Esophagus (tissue), 2 donors: ENCODE measurements around the gene ASIC3. TPM values are rescaled to one million over a fixed set of nuclear protein-coding genes. Genes with fewer than 3 reads are reported as not detected.
A peak's percentile ranks its signal among the peaks of the same experiment; 100 is the strongest.

ENCODE experiments used
- H3K27ac ChIP-seq, 2 donors: one replicate each; pipeline ENCODE4 v1.5.1; 2013; ENCODE audit warnings: low read depth in 2 of 2, mild to moderate bottlenecking in 2 of 2, inconsistent platforms in 1 of 2, low read length in 1 of 2, moderate library complexity in 1 of 2
- H3K27me3 ChIP-seq, 2 donors: one replicate each; pipeline ENCODE4 v1.6.1; 2013; ENCODE audit warnings: low read length in 2 of 2, control low read depth in 1 of 2, mild to moderate bottlenecking in 1 of 2; ENCODE audit not compliant: insufficient read depth in 2 of 2, control insufficient read depth in 1 of 2
- H3K36me3 ChIP-seq, 2 donors: one replicate each; pipeline ENCODE4 v1.6.1; 2013; ENCODE audit warnings: low read length in 1 of 2; ENCODE audit not compliant: control insufficient read depth in 2 of 2, insufficient read depth in 2 of 2
- H3K4me1 ChIP-seq, 2 donors: one replicate each; pipeline ENCODE4 v1.6.1; 2013; ENCODE audit warnings: low read length in 1 of 2; ENCODE audit not compliant: control insufficient read depth in 2 of 2, insufficient read depth in 2 of 2
- H3K4me3 ChIP-seq, 2 donors: one replicate each; pipeline ENCODE4 v1.5.1; 2013; ENCODE audit warnings: low read length in 2 of 2, mild to moderate bottlenecking in 2 of 2, low read depth in 1 of 2, moderate library complexity in 1 of 2
- H3K9me3 ChIP-seq, 2 donors: one replicate each; pipeline ENCODE4 v1.6.1; 2013; ENCODE audit warnings: mild to moderate bottlenecking in 2 of 2, low read depth in 1 of 2, low read length in 1 of 2, moderate library complexity in 1 of 2; ENCODE audit not compliant: control insufficient read depth in 2 of 2, insufficient read depth in 1 of 2
- WGBS, 2 donors: extraction: QIAGEN DNeasy Blood & Tissue Kit; methylation state at CpG; one replicate each; pipeline ENCODE4 v1.1.7; 2013; 5-methylcytosine and 5-hydroxymethylcytosine counted together
- polyA plus RNA-seq, 2 donors: library from polyadenylated mRNA; stranded (reverse); fragments of 200-250 nt; gene quantifications; one replicate each; pipeline ENCODE4 v1.2.3, GENCODE V29; 2013
- donor health status: healthy with polysubstance abuse.
- donor health status: Bipolar disorder and iron deficiency.

The ASIC3 gene
- polyA plus RNA-seq, 2 donors, result 1.1 to 4.2 TPM

DNA sequence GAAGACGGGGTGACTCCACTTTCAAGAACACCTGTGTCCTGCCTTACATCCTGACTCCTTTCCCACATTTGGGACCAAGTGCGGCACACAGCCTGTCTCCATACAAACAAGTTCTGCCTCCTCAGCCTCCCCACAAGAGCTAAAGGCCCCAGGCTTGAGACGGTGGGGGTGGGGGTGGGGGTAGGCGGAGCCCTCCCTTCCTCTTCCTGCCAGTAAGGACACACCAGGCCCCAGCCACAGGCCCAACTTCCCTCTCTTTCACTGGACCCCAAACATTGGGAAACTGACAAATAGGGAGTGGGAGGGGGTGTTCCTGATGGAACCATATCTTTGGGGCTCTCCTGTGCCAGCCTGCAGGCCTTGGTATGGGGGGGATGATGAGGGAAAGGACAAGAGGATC is 4.8 kb downstream of the ASIC3 start:
- H3K4me1 ChIP-seq, result peaks cover 7% of the 10 kb centered on the region in 2 donors
- H3K27ac ChIP-seq, result no peak overlapping the region
- H3K27me3 ChIP-seq, result no peaks in the 10 kb centered on the region
- H3K36me3 ChIP-seq, result peaks cover 0 to 9% of the 10 kb centered on the region in 2 donors
- no peak overlapping the region for H3K4me3 ChIP-seq
- H3K9me3 ChIP-seq, result no peaks in the 10 kb centered on the region
- WGBS, 2 donors, result 68 to 69% methylated on average over 4 of the region's 4 CpGs

- Histone ChIP-seq H3K4me3 (no peak overlapping the region), H3K9me3 (no peaks in the 10 kb centered on the region), H3K27ac (no peak overlapping the region), H3K4me1 (peaks cover 7% of the 10 kb centered on the region in 2 donors), H3K36me3 (peaks cover 0 to 9% of the 10 kb centered on the region in 2 donors), H3K27me3 (no peaks in the 10 kb centered on the region)
- 84 to 85% methylated on average over 8 of the region's 8 CpGs for WGBS, 2 donors
Observed at GRCh38 chr7:151053751-151054150, 5.4 kb downstream of the ASIC3 start.

GRCh38 chr7:151056283-151056665 is 7.9 kb downstream of the ASIC3 start:
- no peaks in the 10 kb centered on the region for H3K27me3 ChIP-seq
- H3K9me3 ChIP-seq, result no peaks in the 10 kb centered on the region
- H3K4me1 ChIP-seq, result peaks cover 9 to 16% of the 10 kb centered on the region in 2 donors
- no peak overlapping the region for H3K4me3 ChIP-seq
- 83 to 89% methylated on average over 6 of the region's 6 CpGs for WGBS, 2 donors
- H3K36me3 ChIP-seq, result peaks cover 0 to 9% of the 10 kb centered on the region in 2 donors
- H3K27ac ChIP-seq, result no peak overlapping the region

DNA sequence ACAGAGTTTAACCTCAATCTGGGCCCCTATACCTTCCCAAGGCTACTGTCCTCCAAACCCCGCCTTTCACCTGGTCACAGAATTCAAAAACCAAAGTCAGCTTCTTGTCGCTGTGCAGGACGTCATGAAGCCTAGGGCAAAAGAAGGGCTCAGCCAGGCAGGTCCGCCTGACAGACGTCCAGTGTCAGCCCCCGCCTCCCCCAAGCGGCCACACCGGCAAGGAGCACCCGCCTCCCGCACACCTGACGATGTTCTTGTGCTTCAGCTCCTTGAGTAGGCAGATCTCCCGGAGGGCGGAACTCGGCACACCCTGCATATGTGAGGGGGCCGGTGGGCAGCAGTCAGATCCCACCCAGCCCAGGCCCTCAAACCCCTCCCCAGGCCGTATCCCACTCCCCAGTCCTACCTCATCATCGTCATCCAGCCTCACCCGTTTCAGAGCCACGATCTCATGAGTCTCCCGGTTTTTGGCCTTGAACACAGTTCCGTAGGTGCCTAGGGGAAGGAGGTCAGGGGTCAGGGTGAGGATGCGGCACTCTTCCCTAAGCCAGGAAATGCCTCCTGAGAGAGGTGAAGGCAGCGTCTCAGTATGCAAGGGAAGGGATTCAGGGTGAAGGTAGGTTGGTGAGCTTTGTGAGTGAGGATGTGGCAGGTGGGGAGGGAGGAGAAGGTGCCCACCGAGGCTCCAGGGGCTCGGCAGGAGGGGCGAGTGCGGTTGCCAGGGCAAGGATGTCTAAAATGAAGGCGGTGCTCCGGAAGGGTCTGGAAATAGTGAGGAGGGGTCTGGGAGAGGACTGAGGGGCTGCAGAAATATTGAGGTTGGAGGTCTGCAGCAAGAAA is 8.6 kb downstream of the ASIC3 start:
- Histone ChIP-seq H3K36me3 (peaks cover 0 to 9% of the 10 kb centered on the region in 2 donors), H3K4me1 (peaks cover 12 to 20% of the 10 kb centered on the region in 2 donors), H3K27me3 (no peaks in the 10 kb centered on the region), H3K9me3 (no peaks in the 10 kb centered on the region), H3K27ac (no peak overlapping the region), H3K4me3 (peak overlapping the region; percentile 72 to 84)
- WGBS, 2 donors, result 27 to 32% methylated on average over 29 of the region's 29 CpGs

- peaks cover 0 to 10% of the 10 kb centered on the region in 2 donors for H3K36me3 ChIP-seq
- no peaks in the 10 kb centered on the region for H3K9me3 ChIP-seq
- H3K27me3 ChIP-seq, result no peaks in the 10 kb centered on the region
- H3K4me1 ChIP-seq, result peaks cover 16 to 25% of the 10 kb centered on the region in 2 donors
- 0 to 1% methylated on average over 30 of the region's 30 CpGs for WGBS, 2 donors
- H3K27ac ChIP-seq, result peak within 1 kb of the TSS; percentile 96 to 99
- H3K4me3 ChIP-seq, result peak within 1 kb of the TSS; percentile 72 to 84
Observed at GRCh38 chr7:151057506-151057988, 9.2 kb downstream of the ASIC3 start, which contains the start of gene CDK5. TSS of gene CDK5 (minus strand) at chr7:151057897. CDS start at chr7:151057848, 49 bp downstream.

DNA sequence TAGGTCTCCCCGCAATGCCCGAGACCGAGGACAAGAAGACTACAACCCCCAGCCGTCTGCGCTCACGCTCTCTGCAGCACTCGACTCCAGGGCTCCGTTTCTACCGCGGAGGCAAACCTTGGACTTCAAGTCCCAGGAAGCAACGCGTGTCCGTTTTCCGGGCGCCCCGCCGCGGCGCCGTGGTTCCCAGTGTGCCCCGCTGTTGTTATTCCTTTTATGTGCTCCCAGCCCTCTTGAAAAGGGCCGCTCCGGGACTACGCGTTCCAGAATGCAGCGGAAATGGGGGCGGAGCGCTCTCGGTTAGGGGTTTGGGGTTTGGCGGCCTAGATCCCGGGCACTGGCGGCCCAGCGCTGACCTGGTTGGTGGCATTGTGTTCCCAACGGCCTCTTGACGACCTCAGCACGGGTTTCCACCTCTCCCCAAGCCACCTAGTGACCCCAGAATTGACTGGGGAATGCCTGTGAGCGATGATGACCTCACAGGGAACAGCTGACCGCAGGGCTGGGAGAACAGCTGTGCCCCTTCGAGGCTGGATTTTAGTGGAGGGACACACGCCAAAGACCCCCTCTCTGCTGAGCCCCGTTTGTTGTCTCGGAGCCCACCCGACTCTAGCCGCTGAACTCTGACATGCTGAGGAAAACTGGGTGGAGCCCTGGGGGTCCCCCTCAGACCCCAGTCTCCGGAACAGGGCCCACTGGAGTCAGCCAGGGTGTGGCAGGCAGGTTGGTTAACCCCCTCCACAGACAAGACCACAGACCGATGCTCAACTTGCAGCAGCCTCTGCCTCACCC is 9.9 kb downstream of the ASIC3 start:
- peak overlapping the region; percentile 96 to 99 for H3K27ac ChIP-seq
- H3K4me3 ChIP-seq, result peak overlapping the region; percentile 72 to 84
- H3K27me3 ChIP-seq, result no peaks in the 10 kb centered on the region
- H3K9me3 ChIP-seq, result no peaks in the 10 kb centered on the region
- peaks cover 16 to 28% of the 10 kb centered on the region in 2 donors for H3K4me1 ChIP-seq
- 1% methylated on average over 46 of the region's 46 CpGs for WGBS, 2 donors
- H3K36me3 ChIP-seq, result peaks cover 0 to 10% of the 10 kb centered on the region in 2 donors

GRCh38 chr7:151058781-151059366 is 10.5 kb downstream of the ASIC3 start:
- peaks cover 16 to 29% of the 10 kb centered on the region in 2 donors for H3K4me1 ChIP-seq
- WGBS, 2 donors, result 3 to 4% methylated on average over 18 of the region's 18 CpGs
- no peaks in the 10 kb centered on the region for H3K27me3 ChIP-seq
- H3K4me3 ChIP-seq, result peak overlapping the region; percentile 77 to 84
- H3K27ac ChIP-seq, result peak overlapping the region; percentile 96 to 99
- H3K36me3 ChIP-seq, result peaks cover 0 to 8% of the 10 kb centered on the region in 2 donors
- H3K9me3 ChIP-seq, result no peaks in the 10 kb centered on the region

DNA sequence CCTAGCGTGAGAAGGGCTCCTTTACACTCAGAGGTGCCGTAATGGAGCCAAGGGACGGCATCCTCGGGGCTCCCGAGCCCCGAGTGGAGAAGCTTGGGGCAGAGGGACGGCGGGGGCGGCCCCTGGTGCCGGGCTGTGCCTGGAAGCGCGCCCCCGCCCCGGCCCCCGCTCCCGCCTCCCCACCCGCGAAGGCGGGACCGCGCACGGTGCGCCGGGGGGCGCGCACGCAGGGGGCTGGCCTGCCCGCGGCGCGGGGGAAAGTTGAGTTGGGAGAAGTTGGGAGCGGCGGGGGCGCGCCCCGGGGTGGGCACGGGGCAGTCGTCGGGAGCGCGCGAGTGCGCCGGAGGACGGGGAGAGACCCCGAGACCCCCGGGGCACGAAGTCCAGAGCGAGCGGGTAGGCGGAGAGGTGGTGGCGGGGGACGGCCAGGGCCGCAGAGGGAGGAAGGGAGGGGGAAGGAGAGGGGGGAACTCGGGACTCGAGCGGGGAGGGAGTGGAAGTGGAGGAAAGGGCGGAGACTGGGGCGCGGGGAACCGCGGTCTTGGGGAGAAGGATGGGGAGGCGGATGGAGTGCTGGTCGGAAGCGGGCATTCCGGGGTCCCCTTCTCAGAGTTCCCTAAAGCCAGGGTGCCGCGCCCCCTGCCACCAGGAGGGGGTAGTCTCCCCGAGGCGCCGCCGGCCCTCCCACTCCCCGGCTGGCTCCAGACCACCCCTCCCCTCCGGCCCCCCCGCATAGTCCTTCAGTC is 11.2 kb downstream of the ASIC3 start, which contains the start of gene SLC4A2:
SLC4A2 (plus strand) TSS at position 223 of the 746 bp plus-strand sequence. CDS start 2,399 bp downstream, outside the sequence.
- H3K27me3 ChIP-seq, result no peaks in the 10 kb centered on the region
- 0 to 1% methylated on average over 38 to 73 of the region's 75 CpGs for WGBS, 2 donors
- peaks cover 16 to 30% of the 10 kb centered on the region in 2 donors for H3K4me1 ChIP-seq
- no peaks in the 10 kb centered on the region for H3K9me3 ChIP-seq
- peaks cover 0 to 9% of the 10 kb centered on the region in 2 donors for H3K36me3 ChIP-seq
- H3K27ac ChIP-seq, result peak within 1 kb of the TSS; percentile 96 to 99
- H3K4me3 ChIP-seq, result peak within 1 kb of the TSS; percentile 77 to 84
